Testis (tissue), 2 donors: Measurements from ENCODE around the gene TMEM119.

Experiments used
- CTCF ChIP-seq, 3 experiments: fragments of 450-650 bp in 2 of 3; fragments of 200-600 bp in 1 of 3; sonication (generic) in 1 of 3; IDR thresholded peaks; one replicate each; pipeline ENCODE4 v1.5.1; 2016 to 2019; ENCODE audit warnings: antibody characterized with exemption in 3 of 3, mild to moderate bottlenecking in 2 of 3, moderate library complexity in 1 of 3
- POLR2A ChIP-seq: fragments of 450-650 bp; IDR thresholded peaks from one replicate; pipeline ENCODE4 v1.6.1; 2017; ENCODE audit warnings: antibody characterized with exemption, mild to moderate bottlenecking, moderate library complexity

GRCh38 chr12:108585864-108586263 lies 12.0 kb downstream of the TMEM119 start:
- TF ChIP-seq POLR2A (no peak), CTCF (IDR thresholded peaks at IDR 0.05) (no peak)
